ENCODE measurements around the gene FAM83D.

The FAM83D gene, protein sequence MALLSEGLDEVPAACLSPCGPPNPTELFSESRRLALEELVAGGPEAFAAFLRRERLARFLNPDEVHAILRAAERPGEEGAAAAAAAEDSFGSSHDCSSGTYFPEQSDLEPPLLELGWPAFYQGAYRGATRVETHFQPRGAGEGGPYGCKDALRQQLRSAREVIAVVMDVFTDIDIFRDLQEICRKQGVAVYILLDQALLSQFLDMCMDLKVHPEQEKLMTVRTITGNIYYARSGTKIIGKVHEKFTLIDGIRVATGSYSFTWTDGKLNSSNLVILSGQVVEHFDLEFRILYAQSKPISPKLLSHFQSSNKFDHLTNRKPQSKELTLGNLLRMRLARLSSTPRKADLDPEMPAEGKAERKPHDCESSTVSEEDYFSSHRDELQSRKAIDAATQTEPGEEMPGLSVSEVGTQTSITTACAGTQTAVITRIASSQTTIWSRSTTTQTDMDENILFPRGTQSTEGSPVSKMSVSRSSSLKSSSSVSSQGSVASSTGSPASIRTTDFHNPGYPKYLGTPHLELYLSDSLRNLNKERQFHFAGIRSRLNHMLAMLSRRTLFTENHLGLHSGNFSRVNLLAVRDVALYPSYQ

DNA sequence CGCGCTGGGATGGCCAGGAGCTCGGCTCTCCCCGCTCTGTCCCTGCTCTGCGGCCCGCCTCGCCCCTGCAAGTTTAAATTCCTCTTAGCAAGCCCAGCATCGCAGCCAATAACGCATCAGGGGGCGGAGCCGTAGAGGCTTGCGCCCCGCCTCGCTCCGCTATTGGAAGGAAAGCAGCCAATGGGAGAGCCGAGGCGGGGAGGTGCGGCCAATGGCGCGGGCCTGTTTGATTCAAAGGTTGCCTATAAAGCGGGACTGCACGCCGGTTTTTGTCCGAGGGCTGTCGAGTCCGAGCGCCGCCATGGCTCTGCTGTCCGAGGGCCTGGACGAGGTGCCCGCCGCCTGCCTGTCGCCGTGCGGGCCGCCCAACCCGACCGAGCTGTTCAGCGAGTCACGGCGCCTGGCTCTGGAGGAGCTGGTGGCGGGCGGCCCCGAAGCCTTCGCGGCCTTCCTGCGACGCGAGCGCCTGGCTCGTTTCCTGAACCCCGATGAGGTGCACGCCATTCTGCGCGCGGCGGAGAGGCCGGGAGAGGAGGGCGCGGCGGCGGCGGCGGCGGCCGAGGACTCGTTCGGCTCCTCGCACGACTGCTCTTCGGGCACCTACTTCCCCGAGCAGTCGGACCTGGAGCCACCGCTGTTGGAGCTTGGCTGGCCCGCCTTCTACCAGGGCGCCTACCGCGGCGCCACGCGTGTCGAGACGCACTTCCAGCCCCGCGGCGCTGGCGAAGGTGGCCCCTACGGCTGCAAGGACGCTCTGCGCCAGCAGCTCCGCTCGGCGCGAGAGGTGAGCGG is at the start of gene FAM83D:
TSS of gene FAM83D (plus strand) at position 276 of the 792 bp plus-strand sequence. CDS start at position 302, 26 bp downstream.
- DNase-seq (ENCODE audit: low spot score): peak; percentile 99

DNA sequence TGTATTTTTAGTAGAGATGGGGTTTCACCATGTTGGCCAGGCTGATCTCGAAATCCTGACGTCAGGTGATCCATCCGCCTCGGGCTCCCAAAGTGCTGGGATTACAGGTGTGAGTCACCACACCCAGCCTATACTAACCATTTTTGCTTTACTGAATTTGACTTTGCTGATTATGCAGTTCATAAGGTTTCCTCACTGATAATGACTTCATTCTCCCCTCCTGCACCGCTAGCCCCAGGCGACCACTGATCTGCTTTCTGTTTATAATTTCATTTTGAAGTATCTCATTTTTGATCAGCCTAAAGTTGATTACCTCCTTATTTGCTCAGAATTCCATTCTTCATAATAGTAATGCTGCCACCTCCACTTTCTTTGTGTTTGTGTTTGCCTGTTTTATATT is 48.7 kb upstream of the FAM83D start:
- DNase-seq (ENCODE audit: low spot score): no peak

GRCh38 chr20:38878866-38879265 is 47.4 kb upstream of the FAM83D start:
- peak; percentile 64 for DNase-seq (ENCODE audit: low spot score)

DNA sequence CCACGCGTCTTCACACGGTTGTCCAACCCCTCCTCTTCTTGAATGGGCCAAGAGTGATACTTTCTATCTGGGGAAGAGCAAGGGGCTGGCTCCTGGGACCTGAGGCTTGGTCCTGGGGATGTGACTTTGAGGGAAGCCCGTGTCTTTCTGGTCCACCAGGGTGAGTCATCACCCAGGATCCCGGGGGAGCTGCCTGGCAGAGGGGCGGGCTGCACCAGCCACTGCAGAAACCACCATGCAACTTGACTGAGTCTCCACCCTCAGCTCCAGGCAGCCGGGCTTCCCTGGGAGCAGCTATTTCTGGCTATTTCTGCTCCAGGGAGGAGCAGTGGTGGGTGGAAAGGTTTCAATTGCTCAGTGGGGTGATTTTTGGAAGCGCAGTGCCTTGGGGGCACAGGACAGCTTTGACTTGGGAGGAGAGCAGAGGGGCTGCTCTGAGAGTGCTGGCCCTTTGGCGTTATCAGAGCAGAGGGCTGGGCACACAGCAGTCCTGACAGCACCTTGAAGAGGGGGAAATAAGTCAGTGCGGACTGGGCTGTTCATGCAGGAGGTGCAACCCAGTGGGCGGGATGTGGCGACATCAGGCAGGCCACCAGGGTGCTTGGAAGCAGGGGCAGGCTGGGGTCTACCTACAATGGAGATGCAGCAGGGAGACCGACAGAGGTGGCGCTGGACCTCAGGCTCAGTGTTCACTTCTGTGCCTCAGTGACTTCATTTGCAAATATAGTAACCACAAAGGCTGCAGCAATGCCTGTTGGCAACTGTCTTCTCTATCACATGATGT is 45.1 kb upstream of the FAM83D start:
- no peak for DNase-seq (ENCODE audit: low spot score)

GRCh38 chr20:38881806-38882440 is 44.3 kb upstream of the FAM83D start:
- DNase-seq (ENCODE audit: low spot score): no peak

- no peak for DNase-seq (ENCODE audit: low spot score)
Measured at GRCh38 chr20:38882600-38882999, 43.6 kb upstream of the FAM83D start.

DNA sequence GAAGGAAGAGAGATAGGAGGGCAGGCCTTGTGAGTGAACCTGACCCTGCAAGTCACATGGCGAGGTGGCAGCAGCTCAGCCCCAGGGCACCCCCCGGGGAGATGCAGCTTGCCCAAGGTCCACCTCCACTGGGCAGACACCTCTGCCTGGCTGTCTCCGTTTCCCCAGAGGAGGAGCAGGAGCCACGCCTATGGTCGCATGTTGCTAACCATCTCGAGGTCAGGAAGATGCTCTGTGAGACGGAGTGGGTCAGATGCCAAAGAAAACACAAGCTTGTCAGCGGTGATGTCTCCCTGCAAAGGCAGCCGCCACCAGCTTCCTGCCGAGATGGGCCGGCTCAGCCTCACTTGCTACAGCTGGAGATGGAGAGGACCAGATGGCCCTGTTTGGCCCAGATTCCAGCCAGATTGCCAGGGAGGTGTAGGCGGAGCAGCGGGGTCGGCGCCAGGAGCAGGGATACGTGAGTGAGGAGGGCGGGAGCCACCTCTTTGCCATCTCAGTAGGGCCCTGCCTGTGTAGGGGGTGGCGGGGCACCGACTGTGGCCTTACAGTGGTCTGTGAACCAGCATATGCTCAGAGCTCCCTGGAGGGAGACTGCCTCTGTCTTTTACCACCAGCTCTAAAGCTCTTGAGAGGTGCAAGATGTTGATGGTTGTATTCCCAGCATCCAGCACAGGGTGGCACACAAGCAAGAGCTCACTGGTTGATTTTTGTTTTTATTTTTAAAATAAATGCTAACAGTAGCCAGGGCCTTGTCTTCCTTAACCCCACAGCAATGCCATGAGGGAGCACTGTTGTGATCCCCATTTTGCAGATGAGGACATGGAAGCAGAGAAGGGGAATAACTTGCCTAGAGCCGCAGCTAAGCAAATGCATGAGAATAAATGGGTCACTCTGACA is 42.9 kb upstream of the FAM83D start:
- DNase-seq (ENCODE audit: low spot score): no peak

- no peak for DNase-seq (ENCODE audit: low spot score)
Measured at GRCh38 chr20:38883981-38884733, 42.1 kb upstream of the FAM83D start.

- DNase-seq (ENCODE audit: low spot score): no peak
Measured at GRCh38 chr20:38885357-38885756, 40.9 kb upstream of the FAM83D start.

DNA sequence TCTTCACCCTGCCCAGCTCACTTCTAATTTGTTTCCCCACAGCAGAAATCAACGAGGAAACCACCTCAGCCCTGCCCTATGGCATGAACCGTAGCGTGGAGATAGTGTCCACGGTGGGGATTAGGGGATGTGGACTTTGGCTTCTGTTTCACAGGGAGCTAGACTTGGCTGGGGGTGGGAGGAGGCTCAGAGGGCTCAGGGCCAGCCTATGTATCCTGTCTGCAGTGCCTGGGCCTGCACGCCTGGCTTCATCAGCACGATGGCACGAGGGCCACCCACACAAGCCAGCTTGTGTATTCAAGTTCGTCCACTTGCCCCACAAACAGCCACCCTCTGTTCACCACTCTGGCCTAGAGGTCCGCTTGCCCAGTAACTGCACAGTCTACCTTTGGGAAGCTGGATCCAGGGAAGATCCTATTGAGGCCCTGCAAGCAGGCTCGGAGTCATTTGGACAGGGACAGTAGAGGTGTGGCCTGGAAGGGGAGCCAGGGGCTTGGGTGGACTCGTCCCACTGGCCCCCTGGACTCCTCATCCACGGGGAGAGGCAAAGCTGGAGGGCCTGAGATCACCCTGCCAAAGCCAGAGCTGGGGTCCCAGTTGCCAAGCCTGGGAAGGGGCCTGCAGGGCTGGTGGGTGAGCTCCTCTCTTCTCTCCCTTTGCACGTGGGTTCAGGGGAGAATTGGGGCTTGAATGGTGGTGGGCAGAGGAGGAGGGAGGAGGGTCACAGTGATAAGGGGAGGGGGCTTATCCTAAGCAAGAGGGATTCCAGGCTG is 38.0 kb upstream of the FAM83D start:
- no peak for DNase-seq (ENCODE audit: low spot score)

- DNase-seq (ENCODE audit: low spot score): no peak
Measured at GRCh38 chr20:38889050-38889449, 37.2 kb upstream of the FAM83D start.

- DNase-seq (ENCODE audit: low spot score): no peak
Measured at GRCh38 chr20:38889792-38890496, 36.3 kb upstream of the FAM83D start.

- no peak for DNase-seq (ENCODE audit: low spot score)
Measured at GRCh38 chr20:38890497-38890818, 35.8 kb upstream of the FAM83D start.

- no peak for DNase-seq (ENCODE audit: low spot score)
Measured at GRCh38 chr20:38892091-38892981, 33.9 kb upstream of the FAM83D start.

DNA sequence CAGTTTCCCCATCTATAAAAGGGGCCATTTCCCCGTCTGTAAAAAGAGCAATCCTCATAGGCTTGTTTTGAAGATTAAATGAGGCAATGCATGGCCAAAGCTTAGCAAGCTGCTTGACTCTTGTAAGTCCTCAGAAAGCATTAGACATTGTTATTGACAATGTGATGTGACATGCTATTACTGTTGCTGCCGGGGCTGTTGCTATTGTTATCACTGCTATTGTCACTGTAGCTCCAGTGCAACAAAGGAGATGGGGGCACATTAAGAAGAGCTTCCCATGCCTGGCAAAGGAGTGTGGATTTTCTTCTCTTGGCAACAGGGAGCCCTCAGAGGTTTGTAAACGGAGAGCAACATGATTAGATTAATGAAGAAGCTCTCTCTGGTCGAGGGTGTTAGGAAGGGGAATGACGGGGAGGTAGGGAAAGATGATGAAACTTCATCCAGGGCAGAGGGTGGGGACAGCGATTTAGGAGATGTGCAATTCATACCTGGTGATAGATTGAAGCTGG is 33.1 kb upstream of the FAM83D start:
- no peak for DNase-seq (ENCODE audit: low spot score)

GRCh38 chr20:38893565-38894090 is 32.6 kb upstream of the FAM83D start:
- DNase-seq (ENCODE audit: low spot score): peak; percentile 89

Data from HuH-7 (cell line).